ENCODE data around the gene DCBLD1.

GRCh38 chr6:117441824-117442264 is 40.6 kb upstream of the DCBLD1 start:
- TF ChIP-seq TEAD4 (CRISPR knock-in tag; IDR thresholded peaks at IDR 0.05) (no peak), ZNF138 (CRISPR knock-in tag; conservative IDR thresholded peaks at IDR 0.05) (no peak), ZNF263 (CRISPR knock-in tag; IDR thresholded peaks at IDR 0.05; ENCODE audit: low read depth) (no peak), CREB1 (CRISPR knock-in tag; IDR thresholded peaks at IDR 0.05) (no peak), TP53 (CRISPR knock-in tag; IDR thresholded peaks at IDR 0.05) (no peak), ESRRA (CRISPR knock-in tag; IDR thresholded peaks at IDR 0.05; ENCODE audit: borderline replicate concordance) (no peak), CREM (CRISPR knock-in tag; IDR thresholded peaks at IDR 0.05) (no peak), FOXP1 (CRISPR knock-in tag; IDR thresholded peaks at IDR 0.05; ENCODE audit: borderline replicate concordance) (no peak), CDX4 (CRISPR knock-in tag; IDR thresholded peaks at IDR 0.05; ENCODE audit: borderline replicate concordance) (no peak)
- TF ChIP-seq, protein P1, sequence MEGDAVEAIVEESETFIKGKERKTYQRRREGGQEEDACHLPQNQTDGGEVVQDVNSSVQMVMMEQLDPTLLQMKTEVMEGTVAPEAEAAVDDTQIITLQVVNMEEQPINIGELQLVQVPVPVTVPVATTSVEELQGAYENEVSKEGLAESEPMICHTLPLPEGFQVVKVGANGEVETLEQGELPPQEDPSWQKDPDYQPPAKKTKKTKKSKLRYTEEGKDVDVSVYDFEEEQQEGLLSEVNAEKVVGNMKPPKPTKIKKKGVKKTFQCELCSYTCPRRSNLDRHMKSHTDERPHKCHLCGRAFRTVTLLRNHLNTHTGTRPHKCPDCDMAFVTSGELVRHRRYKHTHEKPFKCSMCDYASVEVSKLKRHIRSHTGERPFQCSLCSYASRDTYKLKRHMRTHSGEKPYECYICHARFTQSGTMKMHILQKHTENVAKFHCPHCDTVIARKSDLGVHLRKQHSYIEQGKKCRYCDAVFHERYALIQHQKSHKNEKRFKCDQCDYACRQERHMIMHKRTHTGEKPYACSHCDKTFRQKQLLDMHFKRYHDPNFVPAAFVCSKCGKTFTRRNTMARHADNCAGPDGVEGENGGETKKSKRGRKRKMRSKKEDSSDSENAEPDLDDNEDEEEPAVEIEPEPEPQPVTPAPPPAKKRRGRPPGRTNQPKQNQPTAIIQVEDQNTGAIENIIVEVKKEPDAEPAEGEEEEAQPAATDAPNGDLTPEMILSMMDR (IDR thresholded peaks at IDR 0.05): no peak
- TF ChIP-seq, protein P2, sequence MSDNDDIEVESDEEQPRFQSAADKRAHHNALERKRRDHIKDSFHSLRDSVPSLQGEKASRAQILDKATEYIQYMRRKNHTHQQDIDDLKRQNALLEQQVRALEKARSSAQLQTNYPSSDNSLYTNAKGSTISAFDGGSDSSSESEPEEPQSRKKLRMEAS (CRISPR knock-in tag; IDR thresholded peaks at IDR 0.05): no peak
- TF ChIP-seq, protein P3, sequence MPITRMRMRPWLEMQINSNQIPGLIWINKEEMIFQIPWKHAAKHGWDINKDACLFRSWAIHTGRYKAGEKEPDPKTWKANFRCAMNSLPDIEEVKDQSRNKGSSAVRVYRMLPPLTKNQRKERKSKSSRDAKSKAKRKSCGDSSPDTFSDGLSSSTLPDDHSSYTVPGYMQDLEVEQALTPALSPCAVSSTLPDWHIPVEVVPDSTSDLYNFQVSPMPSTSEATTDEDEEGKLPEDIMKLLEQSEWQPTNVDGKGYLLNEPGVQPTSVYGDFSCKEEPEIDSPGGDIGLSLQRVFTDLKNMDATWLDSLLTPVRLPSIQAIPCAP (CRISPR knock-in tag; IDR thresholded peaks at IDR 0.05): no peak
